Amniotic epithelial cell (primary cell): Measurements from ENCODE around the gene KRTAP5-8.
"Not testable (repeated sequence)": the region's sequence is repeated elsewhere in the genome, so short reads cannot be mapped to it uniquely, and the experiment has no call there.

Source experiments
- DNase-seq: peaks from one replicate; pipeline ENCODE4 v3.0.0-alpha.2; 2010; ENCODE audit warnings: low read depth

KRTAP5-8 gene

GRCh38 chr11:71543866-71544265, 6.0 kb downstream of the KRTAP5-8 start:
- no peak for DNase-seq

GRCh38 chr11:71544525-71545214, 6.8 kb downstream of the KRTAP5-8 start:
- no peak for DNase-seq

GRCh38 chr11:71545405-71545966, 7.7 kb downstream of the KRTAP5-8 start:
- no peak for DNase-seq

- DNase-seq, result no peak
These were observed 10.3 kb downstream of the KRTAP5-8 start, which contains the start of gene KRTAP5-9 for GRCh38 chr11:71548120-71548519. Gene KRTAP5-9 (plus strand): TSS chr11:71548420. CDS start chr11:71548658, 238 bp downstream.

- DNase-seq, result no peak
These were observed 10.9 kb downstream of the KRTAP5-8 start for GRCh38 chr11:71548716-71549151.

GRCh38 chr11:71551711-71552110, 13.9 kb downstream of the KRTAP5-8 start:
- DNase-seq, result no peak

- no peak for DNase-seq
These were observed 17.2 kb downstream of the KRTAP5-8 start for GRCh38 chr11:71554996-71555395.

GRCh38 chr11:71555508-71555907, 17.7 kb downstream of the KRTAP5-8 start:
- no peak for DNase-seq

- no peak for DNase-seq
These were observed 18.2 kb downstream of the KRTAP5-8 start for GRCh38 chr11:71556018-71556417.

- no peak for DNase-seq
These were observed 19.4 kb downstream of the KRTAP5-8 start for GRCh38 chr11:71557257-71557656.

GRCh38 chr11:71558996-71559395, 21.2 kb downstream of the KRTAP5-8 start:
- no peak for DNase-seq

GRCh38 chr11:71562120-71562519, 24.3 kb downstream of the KRTAP5-8 start:
- DNase-seq, result no peak

GRCh38 chr11:71563406-71563805, 25.6 kb downstream of the KRTAP5-8 start:
- DNase-seq, result peak; percentile 70

- DNase-seq, result no peak
These were observed 26.6 kb downstream of the KRTAP5-8 start for GRCh38 chr11:71564430-71564829.

GRCh38 chr11:71565263-71565662, 27.4 kb downstream of the KRTAP5-8 start, which contains the start of gene KRTAP5-10:
Gene KRTAP5-10 (plus strand): TSS chr11:71565563. CDS start chr11:71565588, 25 bp downstream.
- no peak for DNase-seq

GRCh38 chr11:71566081-71566620, 28.3 kb downstream of the KRTAP5-8 start:
- DNase-seq, result no peak

GRCh38 chr11:71566626-71567599, 29.1 kb downstream of the KRTAP5-8 start:
- DNase-seq, result not testable (repeated sequence)

- DNase-seq, result not testable (repeated sequence)
These were observed 29.8 kb downstream of the KRTAP5-8 start for GRCh38 chr11:71567633-71568032.

- no peak for DNase-seq
These were observed 31.0 kb downstream of the KRTAP5-8 start for GRCh38 chr11:71568704-71569349.

- DNase-seq, result not testable (repeated sequence)
These were observed 33.5 kb downstream of the KRTAP5-8 start for GRCh38 chr11:71571101-71571850.

GRCh38 chr11:71572811-71573210, 35.0 kb downstream of the KRTAP5-8 start:
- DNase-seq, result no peak
